GM21367 (cell line): ENCODE results near the gene ARL17A.
"Not testable (repeated sequence)": the region's sequence is repeated elsewhere in the genome, so short reads cannot be mapped to it uniquely, and the experiment has no call there.

Experiments used
- ATAC-seq: cut with Tn5 transposase; IDR thresholded peaks from one replicate; pipeline ENCODE4 v1.9.1; 2021; ENCODE audit not compliant: unreplicated experiment

Gene ARL17A

DNA sequence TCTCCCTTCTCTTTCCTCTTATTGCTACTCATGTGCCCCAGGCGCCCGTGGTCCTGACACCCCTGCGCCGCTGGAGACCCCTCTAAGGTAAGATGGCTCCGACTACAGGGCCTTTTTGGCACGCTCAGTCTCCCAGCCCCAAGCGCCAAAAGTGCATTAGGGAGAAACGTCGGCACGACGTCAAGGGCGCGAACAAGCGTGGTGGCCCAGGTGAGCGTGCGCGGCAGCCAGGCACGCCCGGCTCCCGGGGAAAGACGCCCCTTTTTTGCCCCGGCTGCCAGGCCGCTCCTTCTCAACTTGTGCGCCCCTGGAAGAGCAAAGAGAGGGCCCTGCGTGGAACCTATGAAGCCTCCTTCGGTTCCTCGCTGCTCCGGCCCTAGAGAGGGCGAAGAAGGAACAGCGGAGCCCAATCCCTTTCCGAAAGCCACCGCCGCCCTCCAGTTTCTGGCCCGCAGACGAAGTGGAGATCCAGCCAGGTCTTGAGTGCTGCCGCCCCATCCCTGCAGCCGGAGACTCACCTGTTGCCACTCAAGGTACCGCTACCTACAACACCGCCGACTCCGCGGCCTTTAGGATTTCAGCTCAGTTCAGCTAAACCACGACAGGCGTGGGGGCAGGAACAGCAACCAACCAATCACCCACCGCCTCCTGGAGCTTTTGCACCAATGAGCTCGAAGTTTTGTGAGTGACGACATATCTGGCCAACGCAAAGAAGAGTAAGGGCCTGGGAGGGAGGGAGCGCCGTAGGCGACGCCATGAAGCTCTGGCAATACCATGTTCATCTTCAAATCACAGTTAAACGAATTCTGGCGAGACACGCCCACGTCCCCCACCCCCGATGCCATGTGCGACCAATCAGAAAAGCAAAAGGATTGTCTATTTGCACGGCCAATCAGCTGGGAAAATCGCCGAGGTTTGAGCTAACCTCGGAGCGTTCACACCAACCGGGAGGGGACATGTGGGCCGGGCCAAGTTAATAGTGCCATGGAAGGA is at the start of gene ARL17A:
Gene ARL17A, minus strand, starts transcription at position 609 of the 993 bp plus-strand sequence. CDS start 3,369 bp downstream, outside the sequence.
- peak; percentile 85 for ATAC-seq

DNA sequence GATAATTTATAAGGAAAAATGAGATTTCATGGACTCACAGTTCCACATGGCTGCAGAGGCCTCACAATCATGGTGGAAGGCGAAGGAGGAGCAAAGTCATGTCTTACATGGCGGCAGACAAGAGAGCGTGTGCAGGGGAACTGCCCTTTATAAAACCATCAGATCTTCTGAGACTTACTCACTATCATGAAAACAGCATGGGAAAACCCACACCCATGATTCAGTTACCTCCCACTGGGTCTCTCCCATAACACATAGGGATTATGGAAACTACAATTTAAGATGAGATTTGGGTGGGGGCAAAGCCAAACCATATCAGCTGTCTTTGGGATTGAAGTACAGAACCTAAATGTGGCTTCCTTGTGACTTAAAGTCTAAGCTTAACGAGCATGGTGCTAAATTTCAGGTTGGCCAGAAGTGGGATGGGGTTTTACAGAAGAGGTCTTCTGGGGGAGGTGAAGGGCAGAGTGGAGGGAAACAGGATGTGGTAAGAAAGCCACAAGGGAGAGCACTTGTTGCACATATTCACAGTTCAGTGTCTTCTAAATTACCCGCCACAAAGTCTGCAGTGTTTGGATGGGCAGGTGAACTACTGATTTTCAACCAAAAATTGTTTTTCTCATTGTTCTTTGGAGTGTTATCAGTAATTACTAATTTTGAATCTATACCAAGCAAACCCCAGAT is 49.4 kb upstream of the ARL17A start:
- ATAC-seq = not testable (repeated sequence)

DNA sequence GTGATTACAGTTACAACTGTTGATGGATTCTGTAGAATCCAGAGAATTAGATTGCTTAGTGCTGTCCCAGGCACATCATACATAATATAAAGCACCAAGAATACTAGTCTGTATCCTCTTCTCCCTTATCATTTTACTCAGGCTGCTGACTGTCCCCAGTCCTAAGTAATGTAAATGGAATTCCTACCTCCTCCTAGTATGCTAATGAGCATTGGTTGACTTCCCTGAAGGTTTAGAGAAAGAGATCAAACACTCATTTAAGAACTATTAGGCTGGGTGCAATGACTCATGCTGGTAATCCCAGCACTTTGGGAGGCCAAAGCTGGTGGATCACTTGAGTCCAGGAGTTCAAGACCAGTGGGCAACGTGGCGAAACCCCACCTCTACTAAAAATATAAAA is 48.0 kb upstream of the ARL17A start:
- not testable (repeated sequence) for ATAC-seq

DNA sequence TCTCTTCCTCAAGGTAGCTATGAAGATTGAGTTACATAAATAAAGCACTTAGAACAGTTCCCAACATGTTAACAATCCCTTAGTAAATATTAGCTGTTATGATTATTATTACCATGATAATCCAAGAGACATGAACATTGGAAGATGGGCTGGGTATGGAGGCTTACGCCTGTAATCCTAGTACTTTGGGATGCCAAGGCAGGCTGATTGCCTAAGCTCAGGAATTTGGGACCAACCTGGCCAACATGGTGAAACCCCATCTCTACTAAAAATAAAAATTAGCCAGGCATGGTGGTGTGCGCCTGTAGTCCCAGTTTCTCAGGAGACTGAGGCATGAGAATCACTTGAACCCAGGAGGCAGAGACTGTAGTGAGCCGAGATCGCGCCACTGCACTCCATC is 45.2 kb upstream of the ARL17A start:
- not testable (repeated sequence) for ATAC-seq

DNA sequence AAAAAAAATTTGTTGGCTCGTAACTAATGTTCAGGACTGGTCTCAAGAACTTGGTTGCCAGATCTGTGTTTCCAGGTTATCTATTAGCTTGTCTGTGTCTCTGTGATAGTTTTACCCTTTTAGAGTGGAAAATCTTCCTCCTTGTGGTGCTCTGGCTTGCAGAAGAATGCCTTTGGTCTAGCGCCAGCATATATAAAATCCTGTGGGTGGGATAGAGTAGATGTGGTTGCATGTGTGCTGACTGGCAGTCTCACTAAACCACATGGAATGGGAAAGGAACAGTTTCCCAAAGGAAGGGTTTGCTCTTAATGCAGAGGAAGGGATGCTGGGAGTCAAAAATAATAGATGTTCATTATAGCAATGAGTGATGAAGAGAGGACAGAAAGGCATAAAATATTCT is 44.3 kb upstream of the ARL17A start:
- not testable (repeated sequence) for ATAC-seq

DNA sequence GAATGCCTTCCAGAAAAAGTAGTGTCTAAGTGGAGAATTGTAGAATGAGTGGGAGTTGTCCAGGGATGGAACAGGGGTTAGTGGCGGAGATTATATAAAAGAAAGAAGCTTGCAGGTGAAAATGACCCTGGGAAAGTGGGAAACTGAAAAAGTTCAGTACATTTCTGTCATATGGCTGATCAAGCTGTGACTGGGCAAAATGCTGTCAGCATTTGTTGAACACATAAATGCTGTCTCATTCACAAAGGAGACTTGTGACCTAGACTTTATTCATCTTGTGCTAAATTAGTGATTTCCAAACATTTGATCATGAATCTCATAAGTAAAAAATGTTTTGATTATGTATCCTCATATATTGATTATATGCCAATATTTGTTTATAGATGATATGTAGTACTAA is 39.5 kb upstream of the ARL17A start:
- ATAC-seq = not testable (repeated sequence)

DNA sequence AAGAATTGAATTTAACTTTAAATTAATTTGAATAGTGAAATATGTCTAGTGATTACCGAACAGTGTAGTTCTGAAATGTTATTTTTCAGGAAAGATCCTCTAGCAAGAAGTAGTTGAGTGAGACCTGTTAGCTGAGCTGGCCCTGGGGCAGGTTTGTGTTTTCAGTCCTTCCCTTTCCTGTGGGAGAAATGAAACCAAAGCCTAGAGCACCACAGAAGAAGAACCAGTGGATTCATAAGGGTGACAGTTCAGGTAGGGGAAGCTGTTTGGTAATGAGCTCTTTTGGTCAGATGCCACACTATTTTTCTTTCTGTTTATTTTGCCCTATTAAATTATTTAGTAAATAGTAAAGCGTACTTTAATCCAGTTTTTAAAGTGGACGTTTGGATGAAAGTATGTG is 37.6 kb upstream of the ARL17A start:
- ATAC-seq = not testable (repeated sequence)

DNA sequence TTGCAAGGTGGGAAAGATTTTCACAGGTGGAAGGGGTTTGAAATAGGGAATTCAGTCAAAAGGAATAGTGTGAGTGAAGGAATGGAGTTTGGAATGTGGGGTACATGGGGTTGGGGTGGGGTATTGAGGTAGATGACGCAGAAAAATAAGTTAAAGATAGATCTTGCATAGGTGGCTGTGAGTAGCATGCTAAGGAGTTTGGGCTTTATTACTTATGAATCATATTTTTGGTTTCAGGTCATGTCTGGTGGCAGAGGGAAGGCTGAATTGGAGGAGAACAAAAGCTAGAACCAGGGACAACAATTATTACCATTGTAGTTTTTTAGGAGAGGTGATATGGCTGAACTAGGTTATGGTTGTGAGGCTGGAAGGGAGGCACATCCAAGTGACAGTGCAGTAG is 34.4 kb upstream of the ARL17A start:
- not testable (repeated sequence) for ATAC-seq

DNA sequence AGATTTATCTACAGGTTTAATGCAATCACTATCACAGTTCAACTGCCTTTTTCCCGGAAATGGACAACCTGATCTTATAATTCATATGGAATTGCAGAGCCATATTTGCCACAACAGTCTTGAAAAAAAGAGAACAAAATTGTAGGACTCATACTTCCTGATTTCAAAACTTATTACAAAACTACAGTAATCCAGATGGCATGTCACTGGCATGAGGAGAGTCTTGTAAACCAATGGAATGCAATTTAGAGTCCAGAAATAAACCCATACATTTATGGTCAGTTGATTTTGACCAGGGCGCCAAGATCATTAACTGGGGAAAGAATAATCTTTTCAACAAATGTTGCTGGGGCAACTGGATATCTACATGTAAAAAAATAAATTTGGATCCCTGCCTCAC is 31.8 kb upstream of the ARL17A start:
- ATAC-seq = not testable (repeated sequence)

DNA sequence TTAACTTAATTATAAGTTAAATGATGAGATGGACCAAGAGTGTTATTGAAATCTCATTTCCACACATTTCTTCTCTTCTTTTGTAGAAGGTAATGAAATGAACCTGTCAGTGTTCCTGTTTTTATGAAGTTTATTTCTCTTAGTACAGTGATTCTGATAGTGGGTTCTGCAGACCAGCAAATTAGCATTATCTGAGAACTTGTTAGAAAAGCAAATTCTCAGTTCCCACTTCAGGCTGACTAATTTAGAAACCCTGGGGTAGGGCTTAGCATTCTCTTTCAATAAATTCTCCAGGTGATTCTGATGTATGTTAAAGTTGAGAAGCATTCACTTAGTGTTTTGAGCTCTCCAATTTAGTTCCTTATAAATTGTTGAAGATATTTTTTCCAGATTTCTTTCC is 23.6 kb upstream of the ARL17A start:
- peak; percentile 81 for ATAC-seq

DNA sequence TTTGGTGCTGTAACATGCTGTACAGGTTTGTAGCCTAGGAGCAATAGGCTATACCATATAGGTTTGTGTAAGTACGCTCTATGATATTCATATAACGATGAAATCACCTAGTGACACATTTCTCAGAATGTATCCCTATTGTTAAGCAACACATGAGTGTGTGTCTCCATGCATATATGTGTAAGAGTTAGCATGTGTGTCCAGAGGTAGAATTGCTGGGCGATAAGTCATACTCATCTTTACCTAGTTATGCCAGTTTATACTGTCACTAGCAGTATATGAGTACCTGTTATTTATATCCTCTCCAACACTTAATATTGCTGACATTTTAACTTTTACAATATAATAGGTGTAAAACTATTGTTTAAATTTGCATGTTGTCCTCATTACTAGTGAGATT is 21.3 kb upstream of the ARL17A start:
- not testable (repeated sequence) for ATAC-seq

DNA sequence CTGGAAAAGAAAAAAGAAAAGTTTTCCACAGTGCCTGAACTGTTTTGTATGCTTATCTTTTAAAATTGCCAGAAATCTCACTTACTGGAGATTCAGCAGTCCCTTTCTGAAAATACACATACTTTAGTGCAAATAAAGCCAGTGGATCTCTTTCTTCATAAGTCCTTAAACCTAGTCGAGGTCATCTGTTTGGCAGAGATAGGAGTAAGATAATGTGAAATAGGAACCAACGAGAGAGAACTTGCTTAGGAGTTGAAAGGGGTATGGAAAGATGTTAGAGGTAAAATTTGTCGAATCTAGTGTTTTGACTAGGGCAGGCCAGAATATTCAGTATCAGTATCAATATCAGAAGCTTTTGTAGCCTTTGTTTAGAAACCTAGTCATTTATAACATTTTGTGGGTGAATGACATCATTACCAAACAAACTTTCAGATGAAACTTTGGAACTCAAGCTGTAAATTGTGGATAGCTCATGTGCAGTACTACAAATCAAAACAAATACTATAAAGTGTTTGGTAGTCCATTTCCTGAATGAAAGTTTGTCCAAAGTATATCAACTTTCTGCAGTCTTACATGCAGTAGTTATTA is 18.9 kb upstream of the ARL17A start:
- not testable (repeated sequence) for ATAC-seq

DNA sequence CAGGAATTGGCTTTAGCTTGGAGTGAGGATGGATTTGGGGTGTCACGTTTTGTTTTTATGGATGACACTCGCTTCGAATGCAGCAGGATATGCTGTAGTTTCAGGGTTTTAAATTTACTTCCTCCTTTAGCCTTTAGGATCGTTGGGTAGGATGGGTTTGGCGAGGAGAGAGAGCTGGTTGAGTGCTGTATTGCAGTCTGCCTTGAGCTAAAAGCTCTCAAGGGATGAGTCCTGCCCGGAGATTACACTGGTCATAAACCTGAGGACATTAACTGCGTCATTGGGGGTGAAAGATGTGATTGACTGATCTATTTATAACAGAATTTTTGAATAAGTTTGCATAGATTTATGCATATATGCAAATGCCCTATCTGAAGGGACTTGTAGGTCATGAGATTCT is 11.8 kb upstream of the ARL17A start:
- not testable (repeated sequence) for ATAC-seq

DNA sequence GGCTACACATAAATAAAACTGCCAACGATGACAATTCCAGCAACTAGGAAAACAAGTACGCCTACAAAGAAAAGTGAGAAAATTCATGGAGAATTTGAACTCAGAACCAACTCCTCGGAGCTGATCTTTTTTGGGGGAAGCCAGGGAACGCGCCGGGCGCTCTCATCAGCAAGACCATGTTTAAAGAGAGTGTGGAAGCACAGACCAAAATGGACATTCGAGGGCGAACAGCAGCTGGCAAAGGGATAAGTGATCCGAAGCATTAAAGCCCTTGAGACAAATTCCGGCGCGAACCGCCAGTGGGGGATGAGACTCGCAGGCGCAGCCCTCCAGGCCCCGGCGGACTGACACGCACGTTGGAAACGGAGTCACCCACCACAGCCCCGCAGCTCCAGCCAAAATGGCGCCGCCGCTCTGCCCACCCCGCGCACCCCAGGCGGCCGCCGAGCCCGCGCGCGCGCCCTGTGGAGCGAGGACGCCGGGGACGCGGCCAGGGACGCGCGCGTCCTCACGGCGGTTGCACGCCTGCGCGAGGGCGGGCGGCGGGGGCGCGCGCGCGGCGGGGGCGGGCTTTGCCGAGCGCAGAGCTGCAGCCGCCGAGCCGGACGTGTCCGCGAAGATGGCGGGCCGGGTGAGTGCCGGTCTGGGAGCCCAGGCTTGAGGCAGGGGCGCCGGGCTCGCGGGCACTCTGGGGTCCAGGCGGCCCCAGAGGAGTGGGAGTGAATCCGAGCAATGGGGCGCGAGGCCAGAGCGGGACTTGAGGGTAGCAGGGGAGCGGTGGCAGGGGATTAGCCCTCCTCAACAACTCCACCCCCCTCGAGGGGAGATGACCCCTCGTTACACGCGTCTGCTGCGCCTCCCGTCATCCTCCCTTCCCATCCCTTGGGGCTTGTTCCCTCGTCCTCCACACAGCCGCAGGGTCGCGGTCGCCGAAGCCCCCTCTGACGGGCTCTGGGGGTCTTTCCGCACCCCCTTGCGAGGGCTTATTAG is 11.0 kb upstream of the ARL17A start, which contains the start of gene NSF:
Gene NSF, plus strand, starts transcription at position 513 of the 990 bp plus-strand sequence. Its CDS starts 107 bp downstream, at position 620.
- ATAC-seq = peak; percentile 70

DNA sequence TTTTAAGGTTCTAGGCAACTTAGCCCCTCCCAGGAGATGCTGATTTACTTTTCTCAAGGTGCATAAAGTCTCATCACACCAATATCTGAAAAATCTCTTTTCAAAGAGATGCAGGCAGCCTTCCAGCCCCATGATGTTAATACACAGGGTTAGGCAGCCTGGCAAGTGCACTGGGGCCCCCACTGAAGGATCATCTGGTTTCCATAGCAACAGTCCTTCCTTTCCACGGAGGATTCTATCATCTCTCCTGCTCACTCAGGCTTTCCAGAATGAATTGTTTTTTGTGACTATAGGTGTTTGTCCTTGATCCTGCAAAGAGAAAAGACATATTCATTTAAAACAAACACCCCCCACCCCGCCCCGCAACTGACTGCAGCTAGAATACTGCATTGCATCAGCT is 6.0 kb upstream of the ARL17A start:
- ATAC-seq = not testable (repeated sequence)

DNA sequence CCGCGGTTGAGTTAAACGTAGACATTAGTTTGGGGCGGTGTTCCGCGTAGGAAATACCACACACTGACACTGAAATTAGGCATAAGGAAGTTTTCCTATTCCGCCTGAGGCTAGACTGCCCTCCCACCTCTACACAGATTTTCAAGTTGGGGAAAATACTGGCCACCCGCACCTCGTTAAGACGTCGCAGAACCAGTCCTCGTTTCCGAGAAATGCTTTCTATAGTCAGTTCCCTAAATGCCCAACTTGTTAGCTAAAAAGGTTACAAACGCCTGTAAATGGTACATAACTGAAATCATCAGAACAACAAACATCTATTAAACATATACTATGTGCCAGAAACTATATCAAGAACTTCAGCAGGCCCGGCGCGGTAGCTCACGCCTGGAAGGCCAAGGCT is 591 bp upstream of the ARL17A start:
- not testable (repeated sequence) for ATAC-seq

DNA sequence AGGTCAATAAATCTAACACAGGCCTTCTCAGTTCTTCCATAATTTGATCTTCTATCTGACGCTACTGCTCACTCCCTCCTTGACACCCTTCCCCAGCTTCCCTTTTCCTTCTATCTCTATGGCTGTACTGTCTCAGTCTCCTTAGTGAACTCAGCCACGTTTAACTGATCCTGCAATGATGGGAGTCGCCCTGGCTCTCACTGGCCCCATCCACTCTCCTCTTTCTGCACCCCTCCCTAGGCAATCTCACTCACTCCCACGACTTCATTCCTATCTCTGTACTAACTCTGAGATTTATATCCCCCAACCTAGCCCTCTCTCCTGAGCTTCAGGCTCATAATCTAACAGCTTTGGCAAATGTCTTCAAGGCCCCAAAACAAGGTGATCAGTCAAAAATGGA is 7.7 kb downstream of the ARL17A start:
- not testable (repeated sequence) for ATAC-seq

DNA sequence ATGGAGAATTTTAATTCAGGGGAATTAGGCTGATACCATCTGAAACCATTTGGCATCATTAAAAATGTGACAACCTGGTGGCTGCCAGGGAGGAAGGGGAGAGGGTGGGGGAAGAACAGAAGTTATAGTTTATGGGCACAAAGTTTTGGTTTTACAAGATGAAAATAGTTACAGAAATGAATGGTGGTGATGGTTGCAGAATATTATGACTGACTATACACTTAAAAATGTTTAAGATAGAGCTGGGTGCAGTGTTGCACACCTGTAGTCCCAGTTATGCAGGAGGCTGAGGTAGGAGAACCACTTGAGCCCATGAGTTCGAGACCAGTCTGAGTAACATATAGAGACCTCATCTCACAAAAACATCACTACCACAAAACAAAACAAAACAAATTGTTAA is 12.5 kb downstream of the ARL17A start:
- not testable (repeated sequence) for ATAC-seq

DNA sequence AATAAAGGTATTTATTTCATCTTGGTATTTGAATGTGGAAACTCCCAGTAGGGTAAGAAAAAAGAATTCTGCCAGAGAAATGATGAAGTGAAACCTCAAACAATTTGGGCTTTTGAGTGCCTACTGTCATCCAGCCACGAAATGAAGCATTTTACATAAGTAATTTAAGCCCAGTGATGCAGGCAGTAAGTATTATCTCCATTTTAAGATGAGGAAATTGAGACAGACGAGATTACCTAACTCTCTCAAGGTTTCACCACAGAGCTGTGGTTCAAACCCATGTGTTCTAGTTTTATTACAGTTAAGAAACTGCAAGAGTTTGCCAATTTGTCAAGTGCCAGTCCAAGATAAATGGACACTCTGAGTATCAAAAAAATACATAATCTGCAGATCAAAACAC is 13.2 kb downstream of the ARL17A start:
- ATAC-seq = not testable (repeated sequence)

DNA sequence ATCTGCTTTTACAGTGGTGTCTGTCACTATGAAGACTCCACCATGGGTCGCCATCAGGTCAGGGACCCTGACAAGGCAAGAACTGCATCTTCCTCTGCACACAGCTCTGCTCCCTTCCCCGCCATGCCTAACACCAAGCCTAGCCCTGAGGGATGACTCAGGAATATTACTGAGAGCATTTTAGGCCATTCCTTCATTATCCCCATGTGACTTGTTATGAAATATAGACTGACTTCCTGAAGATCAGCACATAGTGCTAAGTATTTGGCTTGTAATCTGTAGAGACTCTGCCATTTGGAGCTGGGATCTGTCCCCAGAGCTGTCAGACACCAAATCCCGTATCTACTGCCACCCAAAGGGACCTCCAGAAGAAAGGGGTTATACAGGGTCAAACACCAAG is 19.4 kb downstream of the ARL17A start:
- not testable (repeated sequence) for ATAC-seq
